Epidermal melanocyte (primary cell): ENCODE data around the gene BBS1.

Experiments used
- DNase-seq: peaks from one replicate; pipeline ENCODE4 v3.0.0; 2011; ENCODE audit warnings: low spot score; ENCODE audit not compliant: insufficient read length

Gene BBS1

GRCh38 chr11:66549696-66550095, 39.3 kb downstream of the BBS1 start:
- no peak for DNase-seq

- DNase-seq, result no peak
Observed at GRCh38 chr11:66550887-66551286, 40.5 kb downstream of the BBS1 start.

GRCh38 chr11:66554602-66555001, 44.2 kb downstream of the BBS1 start:
- DNase-seq, result no peak

- no peak for DNase-seq
Observed at GRCh38 chr11:66555416-66555815, 45.0 kb downstream of the BBS1 start.

- DNase-seq, result no peak
Observed at GRCh38 chr11:66556086-66556485, 45.7 kb downstream of the BBS1 start.

GRCh38 chr11:66557733-66558326, 47.4 kb downstream of the BBS1 start:
- DNase-seq, result no peak

- DNase-seq, result no peak
Observed at GRCh38 chr11:66559142-66559865, 48.9 kb downstream of the BBS1 start.

- no peak for DNase-seq
Observed at GRCh38 chr11:66559866-66560676, 49.6 kb downstream of the BBS1 start.

- no peak for DNase-seq
Observed at GRCh38 chr11:66561178-66561974, 50.9 kb downstream of the BBS1 start.

GRCh38 chr11:66561975-66562248, 51.5 kb downstream of the BBS1 start:
- no peak for DNase-seq

GRCh38 chr11:66562275-66562674, 51.8 kb downstream of the BBS1 start:
- DNase-seq, result no peak

GRCh38 chr11:66562907-66563583, 52.6 kb downstream of the BBS1 start:
- no peak for DNase-seq

- DNase-seq, result no peak
Observed at GRCh38 chr11:66563832-66564231, 53.4 kb downstream of the BBS1 start.

- no peak for DNase-seq
Observed at GRCh38 chr11:66564538-66564937, 54.1 kb downstream of the BBS1 start.

- DNase-seq, result peak; percentile 10
Observed at GRCh38 chr11:66564984-66565383, 54.5 kb downstream of the BBS1 start.

GRCh38 chr11:66566221-66566620, 55.8 kb downstream of the BBS1 start:
- DNase-seq, result no peak

- no peak for DNase-seq
Observed at GRCh38 chr11:66567787-66568123, 57.3 kb downstream of the BBS1 start.

GRCh38 chr11:66568124-66568916, 57.9 kb downstream of the BBS1 start, which contains the start of gene CTSF:
Gene CTSF (minus strand): TSS chr11:66568606. CDS start chr11:66568486, 120 bp downstream.
- peak; percentile 99 for DNase-seq

GRCh38 chr11:66569076-66569475, 58.6 kb downstream of the BBS1 start:
- DNase-seq, result no peak

GRCh38 chr11:66570079-66570849, 59.8 kb downstream of the BBS1 start:
- no peak for DNase-seq
